Measurements from ENCODE around the gene NAT9. TPM values are rescaled to one million over a fixed set of nuclear protein-coding genes. Genes with fewer than 3 reads are reported as not detected.
A peak's percentile ranks its signal among the peaks of the same experiment; 100 is the strongest.

NAT9 gene
- total RNA-seq, 1 donor from 2014 or later = 21.1 TPM

DNA sequence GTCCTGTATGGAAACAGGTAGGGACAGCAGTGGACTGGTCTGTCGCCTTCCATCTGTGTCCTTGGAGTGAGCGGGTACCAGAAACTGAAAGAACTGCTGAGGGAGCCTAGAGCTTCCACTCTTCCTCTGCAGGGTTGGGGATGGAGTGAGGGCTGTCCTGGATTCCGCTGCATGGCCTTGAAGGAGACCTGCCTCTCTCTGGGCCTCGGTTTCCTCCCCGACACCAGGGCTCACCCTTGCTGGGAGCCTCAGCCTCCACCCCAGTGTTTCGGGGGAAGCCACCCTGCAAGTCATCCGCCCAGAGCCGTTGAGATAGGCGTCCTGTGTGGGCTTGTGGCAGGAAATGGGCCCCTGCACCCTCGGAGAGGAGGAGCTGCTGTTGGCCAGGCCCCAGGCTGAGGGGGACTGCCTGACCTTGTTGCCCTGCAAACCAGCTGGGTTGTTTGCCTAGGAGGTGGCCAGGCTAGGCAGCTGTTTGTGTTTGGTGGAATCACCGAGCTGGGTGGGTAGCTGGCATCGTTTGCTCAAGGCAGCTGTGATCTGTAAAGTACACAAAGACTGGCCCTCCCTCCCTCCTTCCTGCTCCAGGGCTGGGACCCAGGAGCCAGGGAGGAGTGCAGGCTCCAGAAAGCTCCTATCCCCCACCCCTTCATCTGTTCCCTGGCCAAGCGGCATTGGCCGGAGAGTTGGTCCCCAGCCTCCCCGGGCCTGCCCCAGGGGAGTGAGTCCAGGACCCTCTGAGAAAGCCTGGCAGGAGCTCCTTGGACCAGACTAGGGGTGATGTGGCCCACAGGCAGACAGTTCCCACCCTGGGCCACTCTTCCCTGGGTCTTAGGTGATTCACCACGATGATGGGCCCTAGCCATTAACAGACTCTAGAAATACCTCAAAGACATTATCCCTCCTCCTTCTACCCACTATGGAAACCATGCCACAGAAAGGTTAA lies 37.8 kb downstream of the NAT9 start:
- ATAC-seq = peak; percentile 40
- intact Hi-C loops (cut with micrococcal nuclease) = no loop called here

DNA sequence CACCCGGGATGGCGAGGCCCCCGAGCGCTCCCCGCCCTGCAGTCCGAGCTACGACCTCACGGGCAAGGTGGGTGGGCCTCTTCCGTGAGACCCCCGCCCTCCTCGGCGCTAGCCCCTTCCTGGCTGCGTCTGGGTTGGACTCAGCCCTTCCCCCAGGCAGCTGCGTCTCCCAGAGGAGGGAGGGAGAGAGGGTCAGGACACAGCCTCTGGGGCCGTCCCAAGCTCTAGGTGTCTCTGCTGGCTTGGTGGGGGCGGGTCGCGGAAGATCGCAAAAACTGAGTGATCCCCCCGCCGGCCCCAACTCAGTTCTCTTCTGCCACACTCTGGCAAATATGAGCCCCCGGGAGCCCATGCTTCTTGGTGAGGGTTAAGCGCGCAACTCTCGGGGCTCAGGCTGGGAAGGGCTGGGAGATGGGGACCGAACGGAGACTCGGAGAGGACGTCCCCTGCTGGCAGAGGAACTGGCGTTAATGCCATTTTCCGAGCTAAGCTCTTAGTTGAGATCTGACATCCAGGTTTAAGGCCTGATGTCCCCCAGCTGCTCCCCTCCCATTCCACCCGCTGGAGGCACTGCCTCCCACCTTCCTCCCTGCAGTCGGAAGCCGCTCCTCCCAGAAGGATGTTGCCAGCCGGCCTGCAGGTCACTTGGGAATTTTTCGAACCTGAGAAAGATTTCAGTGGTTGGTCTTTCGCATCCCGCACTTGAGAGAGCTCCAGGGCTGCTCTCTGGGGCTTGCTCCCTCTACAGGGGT lies 38.7 kb downstream of the NAT9 start:
- ATAC-seq = peak; percentile 18
- intact Hi-C loops (cut with micrococcal nuclease) = no loop called here

More for the DNA sequence above, 37.8 kb downstream of the NAT9 start:
- peak; percentile 62 for DNase-seq

DNA sequence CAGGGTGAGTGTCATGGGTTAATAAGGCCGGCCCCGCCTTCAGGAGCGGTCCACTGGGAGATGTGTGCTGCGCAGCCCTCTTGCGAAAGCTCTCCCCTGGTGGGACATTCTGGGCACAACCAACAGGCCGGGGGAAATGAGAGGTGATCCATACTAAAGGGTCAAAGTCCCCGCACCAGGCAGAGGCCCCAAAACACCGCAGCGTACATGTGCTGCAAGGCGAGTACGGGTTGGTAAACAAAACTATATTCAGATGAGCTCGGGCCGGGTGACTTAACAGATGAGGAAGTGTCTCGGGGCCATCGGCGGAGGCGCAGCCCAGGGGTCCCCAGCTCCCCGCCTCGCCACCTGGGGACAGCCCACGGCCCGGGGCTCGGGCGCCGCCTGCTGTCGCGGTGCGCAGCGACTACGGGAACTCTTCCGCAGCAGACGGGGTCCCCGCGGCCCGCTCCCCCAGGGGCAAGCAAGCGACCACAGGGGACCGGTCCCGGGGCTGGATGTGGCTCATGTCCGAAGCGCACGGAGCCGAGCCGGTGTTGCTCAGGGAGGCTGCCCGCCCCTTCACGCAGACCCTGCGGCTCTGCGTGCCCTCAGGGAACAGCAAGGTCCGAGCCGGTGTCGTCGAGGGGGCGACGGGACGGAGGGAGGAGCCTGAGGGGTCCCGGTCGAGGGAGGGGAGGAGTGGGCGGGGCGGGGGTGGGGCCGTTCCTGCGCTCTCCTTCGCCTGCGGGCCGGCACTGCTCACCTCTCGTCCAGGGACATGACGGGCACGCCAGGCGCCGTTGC lies 39.4 kb downstream of the NAT9 start, which contains the start of gene RAB37:
RAB37 (plus strand) TSS at position 744 of the 786 bp plus-strand sequence; CDS start at position 761, 17 bp downstream.
- peak; percentile 77 for DNase-seq
- intact Hi-C loops (cut with micrococcal nuclease) = no loop called here
- peak; percentile 75 for ATAC-seq

More for the DNA sequence above, 38.7 kb downstream of the NAT9 start:
- DNase-seq = no peak

DNA sequence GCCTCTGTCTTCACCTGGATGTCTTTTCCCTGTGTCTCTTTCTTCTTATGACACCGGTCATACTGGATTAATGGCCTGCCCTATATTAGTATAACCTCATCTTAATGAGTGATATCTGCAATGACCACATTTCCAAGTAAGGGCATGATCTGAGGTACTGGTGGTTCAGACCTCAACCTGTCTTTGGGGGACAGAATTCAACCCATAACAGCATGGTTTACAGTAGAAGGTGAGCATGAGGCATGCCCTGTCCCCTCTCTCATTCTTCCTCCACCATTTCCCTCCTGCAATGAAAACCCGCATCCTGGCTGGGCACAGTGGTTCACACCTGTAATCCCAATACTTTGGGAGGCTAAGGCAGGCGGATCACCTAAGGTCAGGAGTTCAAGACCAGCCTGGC lies 41.9 kb downstream of the NAT9 start:
- ATAC-seq (no peak), DNase-seq (no peak)
- intact Hi-C loops (cut with micrococcal nuclease) = no loop called here

DNA sequence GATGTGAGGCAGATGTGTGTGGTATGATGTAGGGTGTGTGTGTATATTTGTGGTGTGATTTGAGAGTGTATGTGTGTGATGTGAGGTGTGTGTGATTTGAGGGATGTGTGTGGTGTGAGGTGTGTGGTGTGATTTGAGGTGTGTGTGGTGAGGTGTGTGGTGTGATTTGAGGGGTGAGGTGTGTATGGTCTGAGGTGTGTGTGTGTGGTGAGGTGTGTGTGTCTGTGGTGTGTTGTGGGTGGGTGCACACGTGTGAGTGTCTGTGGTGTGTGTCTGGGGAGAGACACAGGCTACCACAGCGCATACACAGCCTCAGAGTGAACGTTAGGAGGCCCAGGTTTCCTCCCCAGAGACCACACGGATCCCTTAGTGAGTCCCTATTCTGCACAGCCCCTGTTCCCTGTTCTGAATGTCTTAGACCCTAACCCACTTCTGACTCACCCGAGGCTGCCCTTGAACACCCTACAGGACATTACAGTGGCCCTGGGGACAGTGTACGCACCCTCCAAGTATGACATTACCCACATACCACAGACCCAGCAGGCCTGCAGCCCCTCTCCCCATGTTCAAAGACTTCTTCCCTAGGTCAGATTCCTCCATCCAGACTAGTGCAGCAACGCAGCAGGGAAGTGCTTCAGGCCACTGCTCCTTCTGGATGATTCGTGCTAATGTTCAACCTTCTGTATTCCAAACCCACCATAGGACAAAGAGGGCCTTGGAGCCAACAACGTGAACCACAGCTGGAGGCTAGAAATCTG lies 42.6 kb downstream of the NAT9 start:
- DNase-seq (no peak), ATAC-seq (no peak)
- intact Hi-C loops (cut with micrococcal nuclease) = no loop called here

DNA sequence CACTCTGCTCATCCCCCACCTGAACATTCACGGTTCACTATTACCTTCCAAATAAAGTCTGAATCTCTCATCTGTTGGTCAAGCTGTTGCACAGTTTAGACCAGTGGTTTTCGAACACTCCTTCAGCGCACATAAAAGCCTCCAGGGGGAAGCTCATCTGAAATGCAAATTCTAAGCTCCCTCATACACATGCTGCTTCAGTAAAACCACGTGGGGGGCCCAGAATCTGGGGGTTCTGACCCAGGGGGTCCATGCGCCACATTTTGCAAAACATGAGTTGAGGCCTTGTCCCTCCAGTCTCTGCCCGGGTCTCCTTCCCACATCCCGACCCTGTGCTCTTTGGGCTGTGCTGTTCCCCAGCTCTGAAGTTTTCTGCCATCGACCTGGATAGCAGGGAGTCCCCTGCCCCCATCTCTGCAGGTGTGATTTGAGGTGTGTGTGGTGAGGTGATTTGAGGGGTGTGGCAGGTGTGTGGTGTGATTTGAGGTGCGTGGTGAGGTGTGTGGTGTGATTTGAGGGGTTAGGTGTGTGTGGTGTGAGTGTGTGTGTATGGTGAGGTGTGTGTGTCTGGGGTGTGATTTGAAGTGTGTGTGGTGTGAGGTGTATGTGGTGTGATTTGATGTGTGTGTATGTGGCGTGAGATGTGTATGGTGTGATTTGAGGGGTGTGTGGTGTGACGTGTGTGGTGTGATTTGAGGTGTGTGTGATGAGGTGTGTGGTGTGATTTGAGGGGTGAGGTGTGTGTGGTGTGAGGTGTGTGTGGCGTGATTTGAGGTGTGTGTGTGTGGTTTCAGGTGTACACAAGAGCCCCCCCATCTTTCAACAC lies 43.9 kb downstream of the NAT9 start:
- ATAC-seq (no peak), DNase-seq (no peak)
- intact Hi-C loops (cut with micrococcal nuclease) = no loop called here

DNA sequence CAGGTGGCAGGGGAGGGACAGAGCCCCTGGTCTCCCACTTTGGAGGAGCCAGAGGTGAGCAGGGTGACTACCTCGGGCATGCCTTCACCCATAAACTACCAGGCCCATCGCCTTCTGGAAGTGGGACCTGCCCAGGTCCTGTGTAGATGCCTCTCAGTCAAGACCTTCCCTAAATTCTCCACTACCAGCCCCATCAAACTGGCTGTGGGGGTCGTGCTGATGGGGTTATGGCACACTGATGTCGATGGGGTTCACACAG lies 44.9 kb downstream of the NAT9 start:
- intact Hi-C loops (cut with micrococcal nuclease) = no loop called here
- DNase-seq (no peak), ATAC-seq (no peak)

DNA sequence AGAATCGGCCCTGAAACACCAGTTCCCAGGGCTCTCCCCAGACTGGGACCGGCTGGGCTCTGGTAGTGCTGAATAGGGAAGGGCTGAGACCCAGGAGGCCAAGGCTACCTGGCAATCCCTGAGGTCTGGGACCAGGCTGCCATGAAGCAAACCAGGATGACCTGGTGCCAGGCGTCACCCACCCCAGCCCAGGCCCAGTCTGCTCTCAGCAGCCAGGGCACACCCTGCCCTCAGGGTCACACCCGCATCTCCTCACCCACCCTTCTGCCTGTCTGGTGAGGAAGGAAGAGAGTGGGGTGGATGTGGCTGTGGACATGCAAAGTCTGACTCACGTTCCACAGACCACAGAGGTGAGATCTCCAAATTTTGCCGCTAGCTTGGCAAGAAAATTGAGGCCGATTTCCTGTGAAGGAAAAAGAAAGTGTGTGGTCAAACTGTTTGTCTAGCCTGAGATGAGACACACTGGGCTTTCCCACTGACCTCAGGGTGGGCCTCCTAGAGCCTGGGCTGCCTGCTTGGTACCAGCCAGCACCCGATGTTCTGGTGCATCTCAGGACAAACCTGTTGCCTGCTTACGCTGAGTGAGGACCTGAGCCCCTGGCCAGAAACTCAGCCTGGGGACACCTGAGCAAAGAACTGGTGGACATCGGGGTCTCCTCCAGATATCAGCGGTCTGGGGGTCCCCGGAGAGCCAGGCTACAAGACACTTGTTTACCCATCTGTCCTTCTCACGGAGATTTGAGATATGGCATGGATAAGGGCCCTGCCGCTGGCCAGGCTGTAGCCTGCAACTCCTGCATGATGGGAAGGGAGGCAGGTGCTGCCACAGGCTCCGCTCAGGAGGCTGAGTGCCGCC lies 45.4 kb downstream of the NAT9 start:
- no peak for DNase-seq
- ATAC-seq = no peak
- intact Hi-C loops (cut with micrococcal nuclease) = no loop called here

DNA sequence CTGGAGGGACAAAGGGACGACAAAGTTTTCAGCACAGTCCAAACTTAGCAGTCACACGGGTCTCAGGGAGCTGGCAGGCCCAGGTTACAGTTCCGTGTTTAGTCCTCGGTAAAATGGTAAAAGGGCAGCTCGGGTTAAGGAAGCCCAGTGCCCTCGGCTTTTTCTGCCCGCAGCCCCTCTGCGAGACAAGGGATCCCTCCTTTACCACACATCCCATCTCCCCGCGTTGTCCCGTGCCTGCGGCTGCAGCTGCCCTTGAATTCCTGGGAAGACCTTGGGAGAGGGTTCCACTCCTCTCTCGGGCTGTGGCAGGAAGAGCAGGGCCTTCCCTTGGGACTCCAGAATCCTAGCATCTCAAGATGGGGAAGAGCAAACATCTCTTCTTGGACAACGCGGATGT lies 46.3 kb downstream of the NAT9 start:
- ATAC-seq = no peak
- intact Hi-C loops (cut with micrococcal nuclease) = no loop called here
- no peak for DNase-seq

DNA sequence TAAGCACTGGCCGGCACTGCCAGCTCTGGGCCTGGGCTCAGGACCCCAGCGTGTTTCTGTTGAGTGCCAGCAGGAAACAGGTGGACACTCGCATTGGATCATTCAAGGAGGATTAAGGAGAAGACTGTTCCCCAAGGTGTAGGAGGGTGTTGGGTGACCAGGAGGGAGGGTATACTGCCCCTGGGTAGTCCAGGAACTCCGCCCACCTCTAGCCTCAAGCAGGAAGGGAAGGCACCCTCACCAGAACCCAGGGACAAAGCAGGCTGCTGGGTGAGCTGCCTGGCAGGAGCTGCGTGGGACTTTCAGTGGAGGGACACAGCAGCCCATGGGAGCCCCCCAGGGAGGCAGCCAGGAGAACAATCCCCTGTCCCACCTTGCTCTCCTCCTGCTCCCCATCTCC lies 46.8 kb downstream of the NAT9 start:
- ATAC-seq (no peak), DNase-seq (no peak)
- intact Hi-C loops (cut with micrococcal nuclease) = no loop called here

DNA sequence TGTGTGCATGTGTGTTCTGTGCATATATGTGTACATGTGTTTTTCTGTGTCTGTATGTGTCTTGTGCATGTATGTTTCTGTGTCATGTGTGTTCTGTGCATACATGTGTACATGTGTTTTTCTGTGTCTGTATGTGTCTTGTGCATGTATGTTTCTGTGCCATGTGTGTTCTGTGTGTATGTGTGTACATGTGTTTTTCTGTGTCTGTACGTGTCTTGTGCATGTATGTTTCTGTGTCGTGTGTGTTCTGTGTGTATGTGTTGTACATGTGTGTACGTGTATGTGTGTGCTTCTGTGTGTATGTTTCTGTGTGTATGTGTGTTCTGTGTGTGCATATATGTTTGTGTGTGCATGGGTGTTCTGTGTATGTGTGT lies 47.5 kb downstream of the NAT9 start:
- intact Hi-C loops (cut with micrococcal nuclease) = no loop called here
- DNase-seq = no peak
- no peak for ATAC-seq

DNA sequence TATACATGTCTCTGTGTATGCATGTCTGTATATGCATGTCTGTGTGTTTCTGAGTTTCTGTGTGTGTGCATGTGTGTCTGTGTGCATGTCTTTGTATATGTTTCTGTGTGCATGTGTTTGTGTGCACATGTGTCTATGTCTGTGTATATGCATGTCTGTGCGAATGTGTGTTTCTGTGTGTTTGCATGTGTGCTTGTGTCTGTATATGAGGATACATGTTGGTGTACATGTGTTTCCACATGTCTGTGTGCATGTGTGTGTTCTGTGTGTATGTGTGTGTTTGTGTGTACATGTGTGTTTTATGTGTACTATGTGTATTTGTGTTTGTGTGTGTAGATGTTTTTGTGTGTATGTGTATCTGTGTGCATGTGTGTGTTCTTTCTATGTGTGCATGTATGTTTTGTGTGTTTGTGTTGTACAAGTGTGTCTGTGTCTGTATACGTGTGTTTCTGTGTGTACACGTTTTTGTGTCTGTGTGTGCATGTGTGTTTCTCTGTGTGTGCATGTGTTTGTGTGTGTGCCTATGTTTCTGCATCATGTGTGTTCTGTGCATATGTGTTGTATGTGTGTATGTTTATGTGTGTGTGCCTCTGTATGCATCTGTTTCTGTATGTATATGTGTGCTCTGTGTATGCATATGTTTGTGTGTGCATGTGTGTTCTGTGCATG lies 48.0 kb downstream of the NAT9 start:
- intact Hi-C loops (cut with micrococcal nuclease) = no loop called here
- ATAC-seq = no peak
- DNase-seq = no peak

DNA sequence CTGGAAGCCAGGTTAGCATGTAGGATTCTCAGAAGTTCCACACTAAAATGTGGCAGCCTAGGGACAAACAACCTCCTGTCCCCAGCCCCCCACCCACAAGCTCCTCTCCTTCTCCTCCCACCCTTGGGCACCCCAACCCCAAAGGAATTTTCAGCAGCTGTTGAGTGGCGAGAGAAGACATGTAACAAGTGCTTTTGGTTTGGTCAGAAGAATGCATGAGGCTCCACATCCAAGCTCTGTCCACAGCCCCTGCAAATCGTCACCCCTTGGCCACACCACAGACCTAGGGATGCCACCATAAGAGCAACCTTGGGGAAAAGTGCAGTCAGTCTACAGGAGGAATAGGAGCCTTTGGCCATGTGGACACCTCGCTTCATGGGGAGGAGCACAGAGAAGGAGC lies 51.0 kb downstream of the NAT9 start:
- intact Hi-C loops (cut with micrococcal nuclease) = no loop called here
- ATAC-seq (no peak), DNase-seq (no peak)

DNA sequence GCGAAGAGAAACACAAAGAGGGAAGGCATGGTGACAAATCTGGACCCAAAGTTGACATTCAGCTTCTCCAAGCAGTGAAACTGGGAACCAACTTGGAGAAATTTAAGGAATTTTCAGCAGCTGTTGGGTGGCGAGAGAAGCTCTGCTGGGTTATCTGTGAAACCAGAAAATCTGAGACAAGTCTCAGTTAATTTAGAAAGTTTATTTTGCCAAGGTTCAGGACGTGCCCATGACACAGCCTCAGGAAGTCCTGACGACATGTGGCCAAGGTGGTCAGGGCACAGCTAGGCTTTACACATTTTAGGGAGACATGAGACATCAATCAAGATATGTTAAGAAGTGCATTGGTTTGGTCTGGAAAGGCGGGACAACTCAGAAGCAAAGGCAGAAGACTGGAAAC lies 52.3 kb downstream of the NAT9 start:
- DNase-seq = no peak
- intact Hi-C loops (cut with micrococcal nuclease) = no loop called here
- ATAC-seq = no peak

DNA sequence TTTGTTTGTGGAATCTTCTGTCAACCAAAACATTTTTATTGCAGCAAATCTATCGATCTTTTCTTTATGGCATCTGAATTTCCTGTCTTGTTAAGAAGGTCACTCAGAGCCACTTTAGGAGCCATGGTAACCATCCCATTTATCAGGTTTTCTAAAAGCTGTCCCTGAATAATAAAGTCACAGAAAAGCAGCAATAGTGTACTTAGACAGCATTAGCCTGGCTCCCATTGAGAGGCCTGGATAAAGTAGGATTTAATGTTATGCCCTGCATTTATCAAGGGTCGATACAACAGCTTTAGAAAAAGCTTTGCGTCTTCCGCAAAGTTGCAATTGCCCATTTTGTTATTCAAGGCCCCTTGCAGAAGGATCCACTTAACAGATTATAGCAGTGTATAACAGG lies 53.4 kb downstream of the NAT9 start:
- ATAC-seq (no peak), DNase-seq (no peak)
- intact Hi-C loops (cut with micrococcal nuclease) = no loop called here

Data from left ventricle myocardium superior (tissue), 1 donor.